Lower leg skin (tissue), 3 donors: ENCODE measurements around the gene MEOX2.

Experiments
- POLR2A ChIP-seq, 2 donors: fragments of 450-650 bp; IDR thresholded peaks; one replicate each; pipeline ENCODE4 v1.6.1; 2016 to 2017; ENCODE audit warnings: antibody characterized with exemption in 2 of 2, mild to moderate bottlenecking in 1 of 2, moderate library complexity in 1 of 2
- TF ChIP-seq, protein P1 (sequence below), 3 donors: fragments of 450-650 bp; IDR thresholded peaks; one replicate each; pipeline ENCODE4 v1.5.1; 2016; ENCODE audit warnings: antibody characterized with exemption in 3 of 3, mild to moderate bottlenecking in 3 of 3, moderate library complexity in 2 of 3

DNA sequence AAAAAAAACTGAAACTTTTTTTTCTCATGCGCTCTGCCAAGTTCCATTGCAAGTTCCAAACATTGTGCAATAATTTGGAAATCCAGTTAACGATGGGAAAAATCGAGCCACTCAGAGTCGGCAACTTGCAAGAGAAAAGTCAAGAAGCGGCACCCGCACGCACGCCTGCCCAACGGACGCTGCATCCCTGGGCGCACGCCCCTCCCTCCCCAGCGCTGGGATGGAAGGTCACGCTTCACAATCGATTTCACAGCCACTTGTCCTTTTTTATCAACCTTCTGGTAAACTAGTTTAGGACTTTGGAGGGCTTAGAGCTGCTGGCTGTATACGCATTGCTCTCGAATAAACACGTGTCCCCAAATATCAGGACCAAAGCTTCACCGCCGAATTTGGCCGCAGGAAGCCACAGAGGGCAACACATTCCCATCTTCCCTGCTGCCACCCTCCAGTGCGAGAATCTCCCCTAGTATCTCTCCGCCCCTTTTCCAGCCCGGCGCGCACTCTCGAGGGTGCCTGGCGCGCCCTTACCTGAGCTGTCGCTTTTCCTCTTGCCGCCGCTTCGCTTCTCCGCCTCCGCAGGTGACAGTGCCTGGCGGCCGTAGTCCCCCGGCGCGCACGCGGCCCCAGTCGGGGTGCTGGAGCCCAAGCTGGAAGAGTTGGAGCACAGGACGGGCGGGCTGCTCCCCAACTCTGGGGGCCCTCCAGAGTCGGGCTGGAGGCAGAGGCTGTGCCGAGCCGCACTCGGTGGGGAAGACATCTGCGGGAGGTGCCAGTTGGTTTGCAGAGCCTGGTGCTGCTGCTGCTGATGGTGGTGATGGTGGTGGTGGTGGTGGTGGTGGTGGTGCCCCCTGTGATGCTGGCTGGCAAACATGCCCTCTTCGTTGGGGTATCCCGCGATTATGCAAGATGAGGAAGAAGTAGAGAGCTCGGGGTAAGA lies 857 bp downstream of the MEOX2 start:
- no peak for TF ChIP-seq POLR2A (IDR thresholded peaks at IDR 0.05)
- TF ChIP-seq, protein P1, sequence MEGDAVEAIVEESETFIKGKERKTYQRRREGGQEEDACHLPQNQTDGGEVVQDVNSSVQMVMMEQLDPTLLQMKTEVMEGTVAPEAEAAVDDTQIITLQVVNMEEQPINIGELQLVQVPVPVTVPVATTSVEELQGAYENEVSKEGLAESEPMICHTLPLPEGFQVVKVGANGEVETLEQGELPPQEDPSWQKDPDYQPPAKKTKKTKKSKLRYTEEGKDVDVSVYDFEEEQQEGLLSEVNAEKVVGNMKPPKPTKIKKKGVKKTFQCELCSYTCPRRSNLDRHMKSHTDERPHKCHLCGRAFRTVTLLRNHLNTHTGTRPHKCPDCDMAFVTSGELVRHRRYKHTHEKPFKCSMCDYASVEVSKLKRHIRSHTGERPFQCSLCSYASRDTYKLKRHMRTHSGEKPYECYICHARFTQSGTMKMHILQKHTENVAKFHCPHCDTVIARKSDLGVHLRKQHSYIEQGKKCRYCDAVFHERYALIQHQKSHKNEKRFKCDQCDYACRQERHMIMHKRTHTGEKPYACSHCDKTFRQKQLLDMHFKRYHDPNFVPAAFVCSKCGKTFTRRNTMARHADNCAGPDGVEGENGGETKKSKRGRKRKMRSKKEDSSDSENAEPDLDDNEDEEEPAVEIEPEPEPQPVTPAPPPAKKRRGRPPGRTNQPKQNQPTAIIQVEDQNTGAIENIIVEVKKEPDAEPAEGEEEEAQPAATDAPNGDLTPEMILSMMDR (IDR thresholded peaks at IDR 0.05) = no peak
